Ovary (tissue), 1 donor: Measurements from ENCODE around the gene DIAPH1.

Source experiments
- EP300 ChIP-seq: sonication (generic); formaldehyde crosslinking; IDR thresholded peaks from one replicate; pipeline ENCODE4 v1.6.1; 2017; ENCODE audit warnings: antibody characterized with exemption
- POLR2A ChIP-seq: fragments of 450-650 bp; IDR thresholded peaks from one replicate; pipeline ENCODE4 v1.6.1; 2017; ENCODE audit warnings: antibody characterized with exemption, mild to moderate bottlenecking, moderate library complexity

- TF ChIP-seq EP300 (no peak), POLR2A (no peak)
Observed at GRCh38 chr5:141515946-141516671, 102.7 kb downstream of the DIAPH1 start.
